Measurements from ENCODE around the gene ZFHX3.
"Not testable (repeated sequence)": the region's sequence is repeated elsewhere in the genome, so short reads cannot be mapped to it uniquely, and the experiment has no call there.

ZFHX3 gene

GRCh38 chr16:73019457-73020362, 28.2 kb downstream of the ZFHX3 start:
- no peak for DNase-seq

DNA sequence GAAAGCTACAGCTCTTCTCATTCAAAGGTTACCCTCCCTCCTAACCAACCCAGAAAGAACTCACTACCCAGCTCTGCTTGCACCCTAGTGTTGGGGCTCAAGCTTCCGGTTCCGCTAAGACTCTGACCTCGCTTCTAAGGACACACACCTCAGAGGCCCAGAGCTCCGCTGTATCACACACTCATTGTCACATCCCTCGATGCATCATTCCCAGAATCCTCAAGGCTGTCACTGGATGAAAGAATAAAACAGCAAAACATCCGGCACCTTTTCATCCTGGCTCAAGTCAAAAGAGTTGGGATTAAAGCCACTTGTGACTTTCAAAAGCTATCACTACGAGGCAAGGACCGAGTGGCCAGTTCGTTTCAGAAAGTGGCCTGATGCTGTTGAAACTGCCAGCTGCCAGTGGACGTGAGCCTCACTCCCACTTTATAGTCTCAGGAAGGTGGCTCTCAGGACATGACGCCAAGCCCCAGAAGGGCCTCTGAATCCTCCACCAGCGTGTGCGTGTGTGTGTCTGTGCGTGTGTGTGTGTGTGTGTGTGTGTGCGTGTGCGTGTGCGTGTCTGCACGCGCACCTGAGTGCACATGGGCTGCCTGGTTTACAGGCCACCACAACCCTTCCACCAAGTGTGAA, 29.0 kb downstream of the ZFHX3 start:
- DNase-seq, result no peak

- no peak for DNase-seq
These were observed 30.6 kb downstream of the ZFHX3 start for GRCh38 chr16:73017321-73017720.

DNA sequence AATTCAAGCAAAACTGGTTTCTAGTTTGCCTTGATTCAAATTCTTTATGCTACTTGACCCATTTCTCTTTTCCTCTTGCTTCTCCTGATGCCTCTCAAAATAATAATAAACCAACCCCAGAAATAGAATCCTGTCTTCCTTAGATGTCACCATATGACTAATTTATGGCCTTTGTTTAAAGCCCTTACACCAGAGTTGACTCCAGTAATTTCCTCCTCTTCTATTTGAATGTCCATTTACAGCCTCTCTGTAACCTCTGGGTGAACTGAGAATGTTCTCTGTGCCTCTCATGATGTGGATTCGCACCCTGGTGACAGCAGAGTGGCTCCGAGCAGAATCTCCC, 31.5 kb downstream of the ZFHX3 start:
- DNase-seq, result no peak

DNA sequence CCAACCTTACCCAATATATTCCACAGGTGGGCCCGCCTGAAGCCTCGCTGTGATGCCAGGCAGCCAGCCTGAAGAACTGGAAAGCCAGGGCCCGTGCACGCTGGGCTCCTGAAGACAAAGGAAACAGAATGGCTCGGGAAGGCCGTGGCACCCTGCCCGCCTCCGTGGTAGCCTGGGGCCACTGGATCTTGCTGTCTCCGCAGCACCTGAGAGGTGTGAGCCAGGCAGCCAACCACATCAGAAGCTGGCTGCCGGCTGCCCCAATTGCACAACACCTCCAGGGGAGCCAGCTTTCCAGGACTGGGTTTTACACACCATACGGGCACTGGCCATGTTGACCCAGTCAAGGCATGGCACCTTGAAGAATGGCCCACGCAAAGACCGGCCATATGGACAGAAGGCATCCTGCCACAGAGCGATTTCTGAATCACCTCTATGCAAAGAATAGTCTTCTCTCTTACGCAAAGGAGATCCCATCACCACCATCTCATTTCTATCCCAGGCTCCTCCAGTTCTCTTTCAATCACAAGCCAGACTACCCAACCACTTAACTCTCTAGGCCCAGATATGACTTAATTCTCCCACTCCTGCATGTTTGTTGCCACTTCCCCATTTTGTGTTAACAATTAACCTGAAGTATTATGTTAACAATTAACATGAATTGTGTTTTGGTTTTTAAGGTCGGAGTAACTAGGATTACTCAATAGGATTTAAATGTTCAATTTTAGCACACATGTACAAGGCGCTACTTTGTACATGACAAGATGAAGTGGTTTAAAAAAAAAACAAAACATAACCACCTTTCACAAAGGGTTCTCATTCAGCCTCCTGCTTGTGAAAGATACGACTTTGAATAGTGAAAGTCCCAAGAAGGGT, 32.1 kb downstream of the ZFHX3 start:
- no peak for DNase-seq

- DNase-seq, result no peak
These were observed 33.2 kb downstream of the ZFHX3 start for GRCh38 chr16:73014768-73015167.

GRCh38 chr16:73013974-73014373, 34.0 kb downstream of the ZFHX3 start:
- no peak for DNase-seq

- no peak for DNase-seq
These were observed 35.6 kb downstream of the ZFHX3 start for GRCh38 chr16:73012341-73012740.

DNA sequence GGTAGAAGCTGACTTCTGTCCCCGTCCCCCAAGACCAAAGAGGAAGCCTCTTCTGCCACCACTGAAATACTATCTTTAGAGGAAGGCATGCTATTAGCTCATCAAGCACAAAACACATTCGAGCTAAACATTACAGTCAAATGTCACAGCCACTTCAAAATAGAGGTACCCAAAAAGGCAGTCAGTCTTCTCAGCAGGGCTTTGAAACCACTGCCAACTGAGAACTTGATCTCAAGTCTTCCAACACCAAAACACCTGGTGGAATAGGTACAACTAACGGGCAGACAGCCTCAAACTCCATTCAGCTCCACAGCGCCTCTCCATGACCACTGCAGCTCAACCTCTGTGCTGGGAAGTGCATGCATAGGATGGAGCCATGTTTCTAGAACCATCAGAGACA, 36.0 kb downstream of the ZFHX3 start:
- peak; percentile 20 for DNase-seq

GRCh38 chr16:73010150-73010676, 37.7 kb downstream of the ZFHX3 start:
- DNase-seq, result peak; percentile 45

GRCh38 chr16:73009710-73010109, 38.2 kb downstream of the ZFHX3 start:
- DNase-seq, result not testable (repeated sequence)

DNA sequence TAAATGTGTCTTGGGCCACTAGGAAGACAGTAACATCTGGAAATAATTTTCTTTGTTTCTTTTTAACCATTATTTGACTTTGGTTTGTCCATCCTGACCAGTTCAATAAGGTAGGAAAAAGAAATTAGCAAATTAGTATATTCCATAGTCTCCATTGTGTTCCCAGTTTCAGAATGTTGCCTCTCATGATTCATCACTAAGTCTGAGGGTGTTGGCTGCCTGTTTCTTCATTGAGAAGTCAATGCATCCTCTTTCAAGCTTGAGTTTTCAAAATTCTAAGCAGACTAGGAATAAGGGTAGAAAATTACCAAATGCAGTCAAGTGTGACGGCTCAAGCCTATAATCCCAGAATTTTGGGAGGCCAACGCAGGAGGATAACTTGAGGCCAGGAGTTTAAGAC, 41.9 kb downstream of the ZFHX3 start:
- no peak for DNase-seq

DNA sequence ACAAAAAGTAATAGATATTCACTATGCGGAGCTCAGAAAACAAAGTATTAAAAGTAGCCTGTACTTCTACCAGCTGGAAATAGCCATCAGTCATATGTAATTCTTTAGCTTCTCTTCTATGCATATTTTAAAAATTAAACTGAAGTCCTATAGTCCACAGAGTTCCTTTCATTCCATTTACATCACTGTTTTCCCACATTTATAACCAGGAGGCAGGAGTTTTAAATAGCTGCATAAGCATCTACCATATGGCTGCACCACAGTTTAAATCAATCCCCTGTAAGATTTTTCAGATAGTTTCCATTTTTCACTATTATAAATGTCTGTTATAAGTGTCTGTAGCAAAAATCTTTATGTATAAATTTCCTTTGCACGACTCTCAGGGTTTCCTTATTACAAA, 45.1 kb downstream of the ZFHX3 start:
- DNase-seq, result no peak

GRCh38 chr16:73000907-73001521, 46.9 kb downstream of the ZFHX3 start:
- no peak for DNase-seq

DNA sequence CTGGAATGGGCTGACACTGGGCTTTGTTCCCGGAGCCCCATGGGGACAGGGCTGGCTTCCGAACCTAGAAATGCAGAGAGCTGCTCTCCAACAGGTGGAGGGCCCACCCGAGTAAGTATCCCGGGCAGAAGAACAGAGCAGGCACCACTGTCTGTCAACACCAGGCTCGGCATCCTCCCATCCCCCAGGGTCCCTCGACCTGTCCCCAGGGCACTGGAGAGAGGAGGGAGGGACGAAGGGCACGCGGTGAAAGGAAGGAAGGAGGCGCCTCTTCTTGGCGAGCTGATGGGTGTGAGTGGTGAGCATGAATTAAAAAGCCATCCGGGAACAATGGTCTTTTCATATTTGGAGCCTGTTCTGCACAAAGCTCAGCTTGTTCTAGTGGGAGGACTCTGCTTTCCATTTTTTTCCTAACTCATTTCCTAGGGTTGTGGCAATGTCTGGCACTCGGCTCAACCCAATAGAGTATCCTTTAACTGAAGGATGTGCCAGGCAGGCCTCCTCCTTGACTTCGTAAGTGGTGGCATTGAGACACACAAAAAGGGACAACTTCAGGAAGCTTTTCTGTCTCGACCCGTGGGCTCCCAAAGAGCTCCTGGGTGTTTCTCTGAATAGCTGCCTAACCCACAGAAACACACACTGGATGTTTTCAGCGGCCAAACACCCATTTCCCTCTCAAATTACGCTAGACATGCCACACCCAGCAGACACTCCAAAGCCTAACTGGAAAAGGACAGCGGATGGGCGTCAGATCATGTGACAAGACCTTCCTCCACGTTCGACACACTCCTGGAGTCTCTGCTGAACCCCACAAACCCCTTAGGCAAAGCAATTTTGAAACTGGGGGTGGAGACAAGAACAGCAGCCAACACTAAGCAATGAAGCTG, 47.7 kb downstream of the ZFHX3 start:
- no peak for DNase-seq

DNA sequence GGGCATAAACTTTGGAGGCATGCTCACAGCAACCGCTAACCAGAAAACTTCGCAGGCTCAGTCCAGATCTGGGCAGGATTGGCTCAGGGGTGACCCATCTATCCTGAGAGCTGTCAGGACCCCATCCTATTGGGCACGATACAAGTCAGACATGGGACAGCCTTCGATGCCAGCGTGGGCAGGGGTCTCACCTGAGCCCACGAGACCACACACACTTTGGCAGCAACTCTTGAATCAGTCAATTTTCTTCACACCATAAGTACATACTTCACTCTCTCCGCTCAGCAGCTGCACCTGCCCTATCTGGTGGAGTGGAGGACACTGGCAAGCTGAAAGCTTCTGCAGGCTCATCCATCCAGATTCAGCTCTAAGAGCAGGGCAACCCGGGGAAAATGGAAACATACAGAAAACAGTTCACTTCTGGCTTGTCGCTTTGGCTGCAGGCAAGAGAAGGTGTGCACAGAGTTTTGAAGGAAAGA, 48.3 kb downstream of the ZFHX3 start:
- no peak for DNase-seq

- DNase-seq, result no peak
These were observed 50.8 kb downstream of the ZFHX3 start for GRCh38 chr16:72997141-72997542.

DNA sequence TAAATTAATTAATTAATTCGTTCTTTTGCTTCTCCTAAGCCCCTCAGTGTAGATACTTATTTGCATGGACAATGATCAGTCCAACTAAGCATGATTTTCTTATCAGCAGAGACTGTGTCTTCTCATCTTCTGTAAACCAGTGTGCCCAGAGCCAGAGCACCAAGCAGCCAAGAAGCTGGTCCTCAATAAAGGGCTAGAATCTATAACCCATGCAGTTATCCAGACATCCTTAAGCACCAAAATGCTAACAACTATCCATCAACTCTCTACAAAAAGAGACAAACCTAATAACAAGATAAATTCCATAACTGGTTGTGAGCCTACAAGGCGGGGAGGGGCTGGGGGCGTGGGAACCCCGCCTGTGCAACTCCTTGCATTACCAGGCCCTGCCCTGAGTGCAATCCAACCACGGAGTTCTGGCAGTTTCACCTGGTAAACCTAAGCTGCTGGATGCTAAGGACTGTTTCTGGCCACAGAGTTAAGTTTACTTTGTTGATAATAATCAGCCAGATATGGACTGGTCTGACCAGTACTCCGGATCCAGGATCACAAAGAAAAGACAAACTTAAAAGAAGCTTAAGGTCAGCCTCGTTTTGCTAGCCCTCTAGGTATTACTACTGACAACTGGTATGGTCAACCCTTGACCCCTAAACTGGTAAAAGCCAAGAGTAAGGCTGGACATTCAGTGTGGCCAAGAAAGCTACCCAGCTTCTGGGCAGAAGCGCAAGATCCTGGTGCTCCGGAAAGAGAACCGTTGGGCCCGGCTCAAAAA, 51.5 kb downstream of the ZFHX3 start:
- no peak for DNase-seq

GRCh38 chr16:72995882-72996270, 52.1 kb downstream of the ZFHX3 start:
- not testable (repeated sequence) for DNase-seq

- DNase-seq, result peak; percentile 53
These were observed 52.6 kb downstream of the ZFHX3 start for GRCh38 chr16:72995151-72995881.
